IMR-90 (cell line): ENCODE data around the gene ITPR3. TPM values are rescaled to one million over a fixed set of nuclear protein-coding genes. Genes with fewer than 3 reads are reported as not detected.

Experiments
- ATAC-seq: fragments of 200-7000 bp; cut with Tn5 transposase; 2 replicates; pipeline ENCODE4 v1.9.1; 2020; ENCODE audit warnings: low read depth, mild to moderate bottlenecking, moderate library complexity
- BruUV-seq: library from RNA; stranded (reverse); fragments of 400-500 nt; replicated peaks from 2 replicates; lab custom pipeline; 2021; lab: Mats Ljungman, UMichigan
- CTCF ChIA-PET: fragments of 300-600 bp; formaldehyde crosslinking; extraction: SDS; loops from one replicate; lab custom pipeline; 2021; ENCODE audit warnings: antibody characterized with exemption; lab: Yijun Ruan, JAX
- POLR2A ChIA-PET: fragments of 300-600 bp; sonication (Branson Sonifier 250); formaldehyde crosslinking; loops from one replicate; lab custom pipeline; 2022; ENCODE audit warnings: antibody characterized with exemption; ENCODE audit not compliant: unreplicated experiment; lab: Charles Lee
- DNase-seq: peaks from one replicate; pipeline ENCODE4 v3.0.0; 2013
- H2AFZ ChIP-seq: replicated peaks from 2 replicates; pipeline ENCODE3; 2013; ENCODE audit warnings: low read length, mild to moderate bottlenecking; ENCODE audit not compliant: poor library complexity
- H2AK5ac ChIP-seq: 2 replicates; pipeline ENCODE4 v1.6.1; 2013; ENCODE audit warnings: low read depth, low read length, inconsistent platforms
- H2AK9ac ChIP-seq: replicated peaks from 2 replicates; pipeline ENCODE3; 2013; ENCODE audit warnings: mild to moderate bottlenecking, low read depth, low read length, moderate library complexity; ENCODE audit not compliant: poor library complexity
- H2BK120ac ChIP-seq: 2 replicates; pipeline ENCODE4 v1.6.1; 2013; ENCODE audit warnings: low read depth, low read length, inconsistent platforms
- H2BK15ac ChIP-seq: 3 replicates; pipeline ENCODE4 v1.6.1; 2013; ENCODE audit warnings: low read depth, low read length, inconsistent platforms
- H2BK20ac ChIP-seq: 2 replicates; pipeline ENCODE4 v1.6.1; 2013; ENCODE audit warnings: low read depth, mild to moderate bottlenecking, inconsistent platforms, low read length, moderate library complexity
- H2BK5ac ChIP-seq: 2 replicates; pipeline ENCODE4 v1.6.1; 2013; ENCODE audit warnings: mild to moderate bottlenecking, low read depth, low read length, inconsistent platforms; ENCODE audit not compliant: poor library complexity, severe bottlenecking
- H3K14ac ChIP-seq: replicated peaks from 2 replicates; pipeline ENCODE4 v1.6.1; 2013; ENCODE audit warnings: low read depth, low read length, inconsistent platforms
- H3K18ac ChIP-seq: 2 replicates; pipeline ENCODE4 v1.6.1; 2013; ENCODE audit warnings: low read depth, low read length, control low read depth
- H3K23ac ChIP-seq: 2 replicates; pipeline ENCODE4 v1.6.1; 2013; ENCODE audit warnings: low read depth, low read length, inconsistent platforms
- H3K27ac ChIP-seq: 2 replicates; pipeline ENCODE4 v1.5.1; 2013; ENCODE audit warnings: mild to moderate bottlenecking, control low read depth, low read length; ENCODE audit not compliant: insufficient read depth
- H3K27me3 ChIP-seq: 2 replicates; pipeline ENCODE4 v1.6.1; 2013; ENCODE audit warnings: low read length; ENCODE audit not compliant: control insufficient read depth, insufficient read depth
- H3K36me3 ChIP-seq: 2 replicates; pipeline ENCODE4 v1.6.1; 2013; ENCODE audit warnings: low read length, mixed read lengths; ENCODE audit not compliant: control insufficient read depth, insufficient read depth
- H3K4ac ChIP-seq: 2 replicates; pipeline ENCODE4 v1.6.1; 2013; ENCODE audit warnings: low read depth, low read length, inconsistent platforms
- H3K4me1 ChIP-seq: 2 replicates; pipeline ENCODE4 v1.6.1; 2013; ENCODE audit warnings: low read length, mixed read lengths; ENCODE audit not compliant: control insufficient read depth, insufficient read depth
- H3K4me2 ChIP-seq: 2 replicates; pipeline ENCODE4 v1.6.1; 2013; ENCODE audit warnings: low read depth, mild to moderate bottlenecking, control low read depth, low read length, moderate library complexity
- H3K4me3 ChIP-seq: 2 replicates; pipeline ENCODE4 v1.5.1; 2013; ENCODE audit warnings: low read depth, mild to moderate bottlenecking, control low read depth, low read length, moderate library complexity; ENCODE audit not compliant: insufficient read depth
- H3K56ac ChIP-seq: 2 replicates; pipeline ENCODE4 v1.6.1; 2013; ENCODE audit warnings: low read length, inconsistent platforms; ENCODE audit not compliant: insufficient read depth; ENCODE audit errors: extremely low read depth
- H3K79me1 ChIP-seq, 2 experiments: 2 replicates each; pipeline ENCODE4 v1.6.1; 2013; ENCODE audit warnings: low read length in 2 of 2, inconsistent platforms in 1 of 2, low read depth in 1 of 2
- H3K9ac ChIP-seq: 2 replicates; pipeline ENCODE4 v1.6.1; 2013; ENCODE audit warnings: low read depth, low read length, control low read depth
- H3K9me1 ChIP-seq: 2 replicates; pipeline ENCODE4 v1.6.1; 2013; ENCODE audit warnings: low read length, inconsistent platforms; ENCODE audit not compliant: insufficient read depth
- H3K9me3 ChIP-seq: 2 replicates; pipeline ENCODE4 v1.6.1; 2013; ENCODE audit warnings: low read length; ENCODE audit not compliant: control insufficient read depth, insufficient read depth
- H4K20me1 ChIP-seq: 2 replicates; pipeline ENCODE4 v1.6.1; 2013; ENCODE audit warnings: low read length, inconsistent platforms; ENCODE audit not compliant: insufficient read depth
- H4K5ac ChIP-seq: 2 replicates; pipeline ENCODE4 v1.6.1; 2013; ENCODE audit warnings: mild to moderate bottlenecking, low read depth, low read length, control low read depth
- H4K8ac ChIP-seq, 2 experiments: 2 replicates each; pipeline ENCODE4 v1.6.1; 2013; ENCODE audit warnings: low read depth in 2 of 2, low read length in 2 of 2, control low read depth in 1 of 2, inconsistent platforms in 1 of 2
- H4K91ac ChIP-seq: 2 replicates; pipeline ENCODE4 v1.6.1; 2013; ENCODE audit warnings: low read depth, low read length, inconsistent platforms; ENCODE audit not compliant: insufficient read depth
- CEBPB ChIP-seq: IDR thresholded peaks from 2 replicates; pipeline ENCODE4 v1.6.1; 2012; ENCODE audit warnings: low read depth, low read length, improper control_type of control experiment
- FOS ChIP-seq: fragments of 150-350 bp; IDR thresholded peaks from 2 replicates; pipeline ENCODE4 v1.6.1; 2016; ENCODE audit warnings: low read depth, low read length
- MAFK ChIP-seq: IDR thresholded peaks from 2 replicates; pipeline ENCODE4 v1.6.1; 2012; ENCODE audit warnings: low read depth, low read length, improper control_type of control experiment
- RAD21 ChIP-seq: IDR thresholded peaks from 2 replicates; pipeline ENCODE4 v1.6.1; 2012; ENCODE audit warnings: low read length, improper control_type of control experiment
- RFX5 ChIP-seq: IDR thresholded peaks from 2 replicates; pipeline ENCODE4 v1.8.0; 2012; ENCODE audit warnings: low read depth, mild to moderate bottlenecking, low read length, moderate library complexity
- SMC3 ChIP-seq: fragments of 150-350 bp; IDR thresholded peaks from 2 replicates; pipeline ENCODE4 v1.6.1; 2016; ENCODE audit warnings: low read depth, mild to moderate bottlenecking, antibody characterized with exemption, low read length, moderate library complexity
- WGBS, 2 experiments: methylation state at CpG; one replicate each; pipeline versions ENCODE4 v1.1.5 to v1.1.7; 2013; ENCODE audit warnings: missing lambda C conversion rate in 2 of 2; ENCODE audit not compliant: insufficient read length in 1 of 2; ENCODE audit errors: extremely low coverage in 2 of 2; 5-methylcytosine and 5-hydroxymethylcytosine counted together
- dilution Hi-C: fragments of 300-500 bp; cut with HindIII; formaldehyde crosslinking; loops from one replicate; pipeline ENCODE4 v1.14.3; 2018; ENCODE audit warnings: low sequenced_read_pairs; ENCODE audit not compliant: unreplicated experiment
- in situ Hi-C: fragments of 300-500 bp; cut with MboI; formaldehyde crosslinking; loops from 3 replicates; pipeline ENCODE4 v1.14.3; 2019; ENCODE audit warnings: low sequenced_read_pairs, inconsistent platforms, mixed read lengths
- intact Hi-C: fragments of 100-400 bp; cut with micrococcal nuclease; formaldehyde crosslinking; loops from 2 replicates; pipeline ENCODE4 v1.10.0; 2022
- polyA plus RNA-seq, 3 experiments: library from polyadenylated mRNA; depleted of rRNA; stranded (reverse); fragments of >200 nt; gene quantifications; 2 replicates each; pipeline ENCODE4 v1.2.3, GENCODE V29; 2012; ENCODE audit warnings: low replicate concordance in 1 of 3
- total RNA-seq: library from RNA; depleted of rRNA; stranded (reverse); fragments of >200 nt; gene quantifications from 2 replicates; pipeline ENCODE4 v1.2.3, GENCODE V29; 2012

The ITPR3 gene
- total and polyA plus RNA-seq, 2 of the 4 experiments (the other 2 are of a cell fraction) = 1.6 to 3.7 TPM

- Histone ChIP-seq H3K27ac (no peak overlapping the region), H3K9ac (no peak overlapping the region), H3K4me3 (no peak overlapping the region), H2AK5ac (no peak overlapping the region), H3K9me1 (no peaks in the 10 kb centered on the region), H3K14ac (no peak overlapping the region), H2BK15ac (no peak overlapping the region), H4K8ac (no peak overlapping the region), H2BK20ac (no peak overlapping the region), H3K4me1 (no peaks in the 10 kb centered on the region), H3K56ac (no peak overlapping the region), H3K9me3 (no peaks in the 10 kb centered on the region), H3K36me3 (no peaks in the 10 kb centered on the region), H3K27me3 (peaks cover 55% of the 10 kb centered on the region), H4K20me1 (no peaks in the 10 kb centered on the region), H2AFZ (no peak overlapping the region), H3K4ac (no peak overlapping the region), H4K5ac (no peak overlapping the region), H3K4me2 (no peak overlapping the region), H2BK5ac (no peak overlapping the region), H3K18ac (no peak overlapping the region), H4K91ac (no peak overlapping the region), H2AK9ac (no peak overlapping the region), H3K23ac (no peak overlapping the region), H3K79me1 (no peaks in the 10 kb centered on the region), H2BK120ac (no peak overlapping the region)
- no peak for ATAC-seq
- dilution Hi-C loops (no loop called here), in situ Hi-C loops (loop anchor here (10.0 kb wide), 1 partner anchor 436 kb away; no protein-coding TSS in a partner anchor), intact Hi-C loops (no loop called here)
- no peak for DNase-seq
- BruUV-seq = no TSS peak
- no CpG with 5 or more reads among the region's 2 CpGs for WGBS, 2 experiments
- ChIA-PET POLR2A (no interaction called here), CTCF (no interaction called here)
- TF ChIP-seq SMC3 = no peak
- no peak for TF ChIP-seq RFX5
- no peak for TF ChIP-seq RAD21
- no peak for TF ChIP-seq CEBPB
- TF ChIP-seq FOS = no peak
- TF ChIP-seq MAFK = no peak
These were observed 97.6 kb downstream of the ITPR3 start for GRCh38 chr6:33718713-33719112.
